ENCODE data around the gene DHRS3.

DNA sequence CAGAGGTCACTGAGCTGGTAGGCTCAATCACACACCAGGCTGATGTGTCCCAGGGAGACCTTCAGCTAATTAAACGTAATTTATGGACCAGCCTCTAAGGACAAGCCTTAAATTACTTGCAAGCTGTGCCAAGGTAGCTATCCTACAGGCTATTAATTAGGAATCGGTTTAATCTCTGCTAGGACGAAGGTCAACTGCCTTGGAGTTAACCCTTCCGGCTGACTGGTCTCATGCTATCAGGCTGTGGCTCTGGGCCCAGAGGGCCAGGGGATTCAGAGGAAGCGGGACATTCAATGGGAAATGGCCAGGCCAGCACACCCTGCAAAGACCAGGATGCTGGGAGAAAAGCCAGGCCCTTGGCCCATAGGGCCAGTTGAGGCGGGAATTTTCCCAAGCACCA lies 19.0 kb downstream of the DHRS3 start:
- TF ChIP-seq POLR2A (IDR thresholded peaks at IDR 0.05) (no peak), EP300 (IDR thresholded peaks at IDR 0.05) (no peak), POLR2AphosphoS5 (IDR thresholded peaks at IDR 0.05) (no peak)
- TF ChIP-seq, protein P1, sequence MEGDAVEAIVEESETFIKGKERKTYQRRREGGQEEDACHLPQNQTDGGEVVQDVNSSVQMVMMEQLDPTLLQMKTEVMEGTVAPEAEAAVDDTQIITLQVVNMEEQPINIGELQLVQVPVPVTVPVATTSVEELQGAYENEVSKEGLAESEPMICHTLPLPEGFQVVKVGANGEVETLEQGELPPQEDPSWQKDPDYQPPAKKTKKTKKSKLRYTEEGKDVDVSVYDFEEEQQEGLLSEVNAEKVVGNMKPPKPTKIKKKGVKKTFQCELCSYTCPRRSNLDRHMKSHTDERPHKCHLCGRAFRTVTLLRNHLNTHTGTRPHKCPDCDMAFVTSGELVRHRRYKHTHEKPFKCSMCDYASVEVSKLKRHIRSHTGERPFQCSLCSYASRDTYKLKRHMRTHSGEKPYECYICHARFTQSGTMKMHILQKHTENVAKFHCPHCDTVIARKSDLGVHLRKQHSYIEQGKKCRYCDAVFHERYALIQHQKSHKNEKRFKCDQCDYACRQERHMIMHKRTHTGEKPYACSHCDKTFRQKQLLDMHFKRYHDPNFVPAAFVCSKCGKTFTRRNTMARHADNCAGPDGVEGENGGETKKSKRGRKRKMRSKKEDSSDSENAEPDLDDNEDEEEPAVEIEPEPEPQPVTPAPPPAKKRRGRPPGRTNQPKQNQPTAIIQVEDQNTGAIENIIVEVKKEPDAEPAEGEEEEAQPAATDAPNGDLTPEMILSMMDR (IDR thresholded peaks at IDR 0.05): no peak
